Endothelial cell of umbilical vein (primary cell): Measurements from ENCODE around the gene UBE2K. TPM values are rescaled to one million over a fixed set of nuclear protein-coding genes. Genes with fewer than 3 reads are reported as not detected.

Experiments used
- BruUV-seq: library from RNA; stranded (reverse); fragments of 400-500 nt; replicated peaks from 2 replicates; lab custom pipeline; 2021; lab: Mats Ljungman, UMichigan
- CTCF ChIA-PET: fragments of 300-600, 350-600 bp; sonication (Branson Sonifier 250); formaldehyde crosslinking; loops from one replicate; lab custom pipeline; 2021; ENCODE audit warnings: antibody characterized with exemption, inconsistent platforms; lab: Charles Lee
- POLR2A ChIA-PET: fragments of 300-600, 350-600 bp; sonication (Branson Sonifier 250); formaldehyde crosslinking; loops from one replicate; lab custom pipeline; 2021; ENCODE audit warnings: antibody characterized with exemption, inconsistent platforms; lab: Charles Lee
- DNase-seq: peaks from one replicate; pipeline ENCODE4 v3.0.0-alpha.2; 2011; ENCODE audit warnings: low read depth, low spot score
- FAIRE-seq: peaks from 2 replicates; lab custom pipeline; 2011; peaks lifted over from hg19 to GRCh38; lab: Jason Lieb, UNC
- H2AFZ ChIP-seq: 2 replicates; pipeline ENCODE4 v1.6.0; 2012; ENCODE audit warnings: low read depth, low read length, control low read depth, inconsistent platforms
- H3K27ac ChIP-seq: 2 replicates; pipeline ENCODE4 v1.5.1; 2011; ENCODE audit warnings: low read depth, mild to moderate bottlenecking, control low read depth, low read length, moderate library complexity; ENCODE audit not compliant: insufficient read depth
- H3K27me3 ChIP-seq, 2 experiments: 2 replicates each; pipeline versions ENCODE4 v1.6.0 to v1.6.1; 2011; ENCODE audit warnings: low read length in 2 of 2, mixed read lengths in 1 of 2; ENCODE audit not compliant: control insufficient read depth in 2 of 2, insufficient read depth in 2 of 2
- H3K36me3 ChIP-seq, 2 experiments: 2 replicates in 1 of 2; 3 replicates in 1 of 2; pipeline ENCODE4 v1.5.1; 2011; ENCODE audit warnings: low read length in 2 of 2, mild to moderate bottlenecking in 1 of 2, moderate library complexity in 1 of 2; ENCODE audit not compliant: control insufficient read depth in 2 of 2, insufficient read depth in 2 of 2; ENCODE audit errors: extremely low read depth in 1 of 2
- H3K4me1 ChIP-seq: 3 replicates; pipeline ENCODE4 v1.5.1; 2011; ENCODE audit warnings: mild to moderate bottlenecking, low read length; ENCODE audit not compliant: control insufficient read depth, insufficient read depth; ENCODE audit errors: extremely low read depth
- H3K4me2 ChIP-seq: 2 replicates; pipeline ENCODE4 v1.6.1; 2011; ENCODE audit warnings: low read length, control low read depth, mixed read lengths; ENCODE audit not compliant: insufficient read depth
- H3K4me3 ChIP-seq, 3 experiments: fragments of 200-600 bp in 1 of 3; sonication (generic), shearing (Covaris generic) in 1 of 3; replicated peaks in 1 of 3; 2 replicates each; pipeline ENCODE4 v1.5.1; 2011 to 2016; ENCODE audit warnings: control low read depth in 3 of 3, low read length in 3 of 3, mild to moderate bottlenecking in 2 of 3, inconsistent platforms in 1 of 3, low read depth in 1 of 3, moderate library complexity in 1 of 3; ENCODE audit not compliant: insufficient read depth in 1 of 3
- H3K79me2 ChIP-seq: 2 replicates; pipeline ENCODE4 v1.6.0; 2012; ENCODE audit warnings: low read length, inconsistent platforms; ENCODE audit not compliant: control insufficient read depth, insufficient read depth
- H3K9ac ChIP-seq: replicated peaks from 2 replicates; pipeline ENCODE3; 2011; ENCODE audit warnings: low read length, control low read depth; ENCODE audit not compliant: insufficient read depth; ENCODE audit errors: extremely low read depth
- H3K9me1 ChIP-seq: replicated peaks from 3 replicates; pipeline ENCODE4 v1.6.0; 2011; ENCODE audit warnings: mild to moderate bottlenecking, low read length; ENCODE audit not compliant: control insufficient read depth, insufficient read depth; ENCODE audit errors: extremely low read depth
- H3K9me3 ChIP-seq: replicated peaks from 2 replicates; pipeline ENCODE4 v1.5.1; 2012; ENCODE audit warnings: low read length, inconsistent platforms; ENCODE audit not compliant: control insufficient read depth, insufficient read depth
- H4K20me1 ChIP-seq: replicated peaks from 2 replicates; pipeline ENCODE3; 2011; ENCODE audit warnings: mild to moderate bottlenecking, low read length; ENCODE audit not compliant: control insufficient read depth, insufficient read depth; ENCODE audit errors: extremely low read depth
- CTCF ChIP-seq, 2 donors: IDR thresholded peaks; 1 replicate in 1 of 2; 2 replicates in 1 of 2; pipeline ENCODE4 v1.5.1; 2011; ENCODE audit warnings: low read length in 2 of 2, mild to moderate bottlenecking in 2 of 2, moderate library complexity in 2 of 2, control low read depth in 1 of 2, inconsistent platforms in 1 of 2, low read depth in 1 of 2; ENCODE audit not compliant: insufficient read depth in 1 of 2; ENCODE audit errors: extremely low read depth in 1 of 2
- EZH2 ChIP-seq: IDR thresholded peaks from 2 replicates; pipeline ENCODE4 v1.6.1; 2012; ENCODE audit warnings: borderline replicate concordance, low read depth, mild to moderate bottlenecking, moderate library complexity, low read length, inconsistent platforms; ENCODE audit not compliant: severe bottlenecking
- FOS ChIP-seq: IDR thresholded peaks from 2 replicates; pipeline ENCODE4 v1.6.1; 2011; ENCODE audit warnings: mild to moderate bottlenecking, low read length, moderate library complexity, borderline replicate concordance; ENCODE audit not compliant: insufficient read depth
- GATA2 ChIP-seq: IDR thresholded peaks from 2 replicates; pipeline ENCODE4 v1.7.0; 2011; ENCODE audit warnings: low read depth, mild to moderate bottlenecking, moderate library complexity, mixed read lengths, low read length; ENCODE audit not compliant: insufficient read length, insufficient read depth
- JUN ChIP-seq: IDR thresholded peaks from 2 replicates; pipeline ENCODE4 v1.6.1; 2011; ENCODE audit warnings: borderline replicate concordance, low read depth; ENCODE audit not compliant: insufficient read length, insufficient read depth
- MAX ChIP-seq: IDR thresholded peaks from 2 replicates; pipeline ENCODE4 v1.6.1; 2011; ENCODE audit not compliant: insufficient read depth, insufficient read length
- MYC ChIP-seq: IDR thresholded peaks from one replicate; pipeline ENCODE4 v1.6.1; 2011; ENCODE audit warnings: mild to moderate bottlenecking, low read depth, low read length
- POLR2A ChIP-seq: IDR thresholded peaks from 2 replicates; pipeline ENCODE4 v1.6.1; 2012; ENCODE audit warnings: low read depth, mild to moderate bottlenecking, control low read depth, low read length
- POLR2AphosphoS5 ChIP-seq: IDR thresholded peaks from 2 replicates; pipeline ENCODE4 v1.6.1; 2012; ENCODE audit warnings: low read depth, mild to moderate bottlenecking, control low read depth, low read length, moderate library complexity; ENCODE audit not compliant: insufficient read depth
- dilution Hi-C: fragments of 300-500 bp; cut with MboI; formaldehyde crosslinking; loops from one replicate; pipeline ENCODE4 v1.15.0; 2019; ENCODE audit warnings: low sequenced_read_pairs; ENCODE audit not compliant: extremely low pct_ligation_motif_present
- intact Hi-C: fragments of 100-400 bp; cut with micrococcal nuclease; formaldehyde crosslinking; loops from one replicate; pipeline ENCODE4 v1.10.0; 2022
- polyA plus RNA-seq, 4 experiments: library from polyadenylated mRNA; depleted of rRNA in 3 of 4; stranded (reverse) in 3 of 4; unstranded in 1 of 4; fragments of >200 nt; gene quantifications; 2 replicates each; pipeline versions ENCODE4 v1.2.1 to v1.2.3, GENCODE V29; 2011 to 2012; ENCODE audit warnings: missing spikeins in 1 of 4
- total RNA-seq: library from RNA; stranded (reverse); gene quantifications from 2 replicates; pipeline ENCODE4 v1.2.3, GENCODE V29; 2021

The UBE2K gene
- total and polyA plus RNA-seq, 2 donors (not counting 3 experiments of a cell fraction or from before 2014, with no cell fraction given), result 32.5 to 97.8 TPM

- FAIRE-seq (no peak), DNase-seq (no peak)
- Histone ChIP-seq H3K4me2 (no peak overlapping the region), H3K27ac (no peak overlapping the region), H3K27me3 (no peaks in the 10 kb centered on the region), H3K4me3 (no peak overlapping the region), H3K4me1 (peaks cover 3% of the 10 kb centered on the region), H3K9ac (no peak overlapping the region), H4K20me1 (peaks cover 5% of the 10 kb centered on the region), H3K79me2 (peaks cover 93% of the 10 kb centered on the region), H3K36me3 (peaks cover 0 to 2% of the 10 kb centered on the region in 2 experiments), H3K9me1 (no peaks in the 10 kb centered on the region), H2AFZ (no peak overlapping the region), H3K9me3 (no peaks in the 10 kb centered on the region)
- dilution Hi-C loops (no loop called here), intact Hi-C loops (no loop called here)
- BruUV-seq, result no TSS peak
- POLR2A ChIA-PET, result interaction anchor here (0.5 kb wide), 1 partner anchor 19 kb away, joined by 3 read pairs; no protein-coding TSS in a partner anchor
- CTCF ChIA-PET, result no interaction called here
- TF ChIP-seq GATA2 (no peak), MYC (no peak), FOS (no peak), MAX (no peak), POLR2A (no peak), CTCF (IDR thresholded peaks at IDR 0.05; ENCODE audit: extremely low read depth in 1 of 2, insufficient read depth in 1 of 2, low read depth in 1 of 2, low read length in 2 of 2) (no peak), POLR2AphosphoS5 (no peak), JUN (no peak), EZH2 (no peak)
Measured at GRCh38 chr4:39713691-39714090, 15.8 kb downstream of the UBE2K start.
